Stimulated activated CD4-positive, alpha-beta T cell treated with anti-CD3 and anti-CD28 coated beads, Interleukin-2, amount 100 ng/mL, for 48 hours (primary cell): ENCODE measurements around the gene UBA3.

Experiments used
- DNase-seq, 2 donors: peaks; one replicate each; pipeline ENCODE4 v3.0.0-alpha.2; 2020

The UBA3 gene

GRCh38 chr3:69011096-69011730 lies 69.0 kb downstream of the UBA3 start:
- DNase-seq: no peak

GRCh38 chr3:69009559-69010410 lies 70.4 kb downstream of the UBA3 start:
- DNase-seq: no peak

- no peak for DNase-seq
These were observed 71.2 kb downstream of the UBA3 start for GRCh38 chr3:69008980-69009379.

- no peak for DNase-seq
These were observed 74.2 kb downstream of the UBA3 start for GRCh38 chr3:69005791-69006482.

GRCh38 chr3:69005071-69005790 lies 74.9 kb downstream of the UBA3 start:
- no peak for DNase-seq
